Measurements from ENCODE around the gene SEC14L1. TPM values are rescaled to one million over a fixed set of nuclear protein-coding genes. Genes with fewer than 3 reads are reported as not detected.
"Not testable (repeated sequence)": the region's sequence is repeated elsewhere in the genome, so short reads cannot be mapped to it uniquely, and the experiment has no call there.

Gene SEC14L1
- total RNA-seq, 4 donors from 2014 or later = 38.4 to 86.1 (median 40.1) TPM

- peak overlapping the region in 3 of 4 donors; percentile 74 to 82 (median 81) for H3K27ac ChIP-seq
- 69 to 75% methylated on average over 6 of the region's 6 CpGs for WGBS, 2 donors (ENCODE audit: low coverage in 1 of 2)
- peaks cover 7 to 61% (median 32%) of the 10 kb centered on the region in 3 donors for H3K4me1 ChIP-seq
- H3K36me3 ChIP-seq = peaks cover 0 to 33% of the 10 kb centered on the region in 2 donors
- H3K27me3 ChIP-seq = no peaks in the 10 kb centered on the region
- TF ChIP-seq POLR2A (IDR thresholded peaks at IDR 0.05) = no peak
- H3K4me3 ChIP-seq = no peak overlapping the region
- ATAC-seq = no peak
- H3K9me3 ChIP-seq = no peaks in the 10 kb centered on the region
Measured at GRCh38 chr17:77097631-77098180, 43.1 kb upstream of the SEC14L1 start.

GRCh38 chr17:77098884-77099545 lies 41.8 kb upstream of the SEC14L1 start:
- WGBS, 2 donors (ENCODE audit: low coverage in 1 of 2) = 0 to 28% methylated on average over 3 to 7 of the region's 9 CpGs

GRCh38 chr17:77099997-77100396 lies 40.8 kb upstream of the SEC14L1 start:
- Histone ChIP-seq H3K36me3 (peaks cover 0 to 10% of the 10 kb centered on the region in 2 donors), H3K9me3 (no peaks in the 10 kb centered on the region), H3K27me3 (no peaks in the 10 kb centered on the region), H3K27ac (peak overlapping the region in 3 of 4 donors; percentile 73 to 82 (median 74)), H3K4me1 (peaks cover 7 to 52% (median 32%) of the 10 kb centered on the region in 3 donors), H3K4me3 (no peak overlapping the region)
- peak; percentile 61 for ATAC-seq
- WGBS, 2 donors (ENCODE audit: low coverage in 1 of 2) = 83 to 91% methylated on average over 9 to 15 of the region's 15 CpGs
- TF ChIP-seq POLR2A (IDR thresholded peaks at IDR 0.05) (no peak), POLR2AphosphoS5 (IDR thresholded peaks at IDR 0.05) (no peak), CTCF (IDR thresholded peaks at IDR 0.05) (no peak), EP300 (IDR thresholded peaks at IDR 0.05) (no peak)

More at GRCh38 chr17:77098884-77099545, 41.8 kb upstream of the SEC14L1 start:
- peak; percentile 83 for ATAC-seq
- H3K9me3 ChIP-seq = no peaks in the 10 kb centered on the region
- TF ChIP-seq POLR2AphosphoS5 (IDR thresholded peaks at IDR 0.05) (peak; percentile 82), POLR2A (IDR thresholded peaks at IDR 0.05) (no peak)
- H3K4me3 ChIP-seq = no peak overlapping the region
- H3K36me3 ChIP-seq = peaks cover 0 to 20% of the 10 kb centered on the region in 2 donors
- peaks cover 7 to 52% (median 32%) of the 10 kb centered on the region in 3 donors for H3K4me1 ChIP-seq
- peak overlapping the region; percentile 73 to 82 (median 78) for H3K27ac ChIP-seq
- H3K27me3 ChIP-seq = no peaks in the 10 kb centered on the region

- TF ChIP-seq CTCF (IDR thresholded peaks at IDR 0.05) (no peak), POLR2A (IDR thresholded peaks at IDR 0.05) (no peak), POLR2AphosphoS5 (IDR thresholded peaks at IDR 0.05) (no peak), EP300 (IDR thresholded peaks at IDR 0.05) (no peak)
- 77 to 78% methylated on average over 10 to 12 of the region's 15 CpGs for WGBS, 2 donors (ENCODE audit: low coverage in 1 of 2)
- H3K27ac ChIP-seq = no peak overlapping the region
- no peak for ATAC-seq
- H3K9me3 ChIP-seq = no peaks in the 10 kb centered on the region
- H3K27me3 ChIP-seq = no peaks in the 10 kb centered on the region
- no peak overlapping the region for H3K4me3 ChIP-seq
- peaks cover 7 to 34% (median 25%) of the 10 kb centered on the region in 3 donors for H3K4me1 ChIP-seq
- H3K36me3 ChIP-seq = no peaks in the 10 kb centered on the region
Measured at GRCh38 chr17:77101521-77102410, 39.0 kb upstream of the SEC14L1 start.

- not testable (repeated sequence) for H3K9me3 ChIP-seq, ATAC-seq, H3K4me3 ChIP-seq, H3K27ac ChIP-seq, H3K27me3 ChIP-seq, H3K36me3 ChIP-seq
- H3K4me1 ChIP-seq = peaks cover 7 to 26% (median 19%) of the 10 kb centered on the region in 3 donors
- WGBS, 2 donors (ENCODE audit: low coverage in 1 of 2) = 92 to 93% methylated on average over 3 to 8 of the region's 8 CpGs
Measured at GRCh38 chr17:77102411-77103134, 38.2 kb upstream of the SEC14L1 start.

- no peak overlapping the region for H3K4me3 ChIP-seq
- peaks cover 0 to 31% (median 9%) of the 10 kb centered on the region in 3 donors for H3K4me1 ChIP-seq
- H3K9me3 ChIP-seq = no peaks in the 10 kb centered on the region
- H3K27ac ChIP-seq = no peak overlapping the region
- ATAC-seq = no peak
- H3K36me3 ChIP-seq = no peaks in the 10 kb centered on the region
- no peak for TF ChIP-seq EP300 (IDR thresholded peaks at IDR 0.05)
- TF ChIP-seq POLR2A (IDR thresholded peaks at IDR 0.05) = no peak
- TF ChIP-seq POLR2AphosphoS5 (IDR thresholded peaks at IDR 0.05) = no peak
- TF ChIP-seq CTCF (IDR thresholded peaks at IDR 0.05) = no peak
- H3K27me3 ChIP-seq = no peaks in the 10 kb centered on the region
- 89 to 93% methylated on average over 3 of the region's 3 CpGs for WGBS, 2 donors (ENCODE audit: low coverage in 1 of 2)
Measured at GRCh38 chr17:77105706-77106105, 35.1 kb upstream of the SEC14L1 start.
